ENCODE measurements around the gene FGFR4. TPM values are rescaled to one million over a fixed set of nuclear protein-coding genes. Genes with fewer than 3 reads are reported as not detected.

The FGFR4 gene
- total and polyA plus RNA-seq, 3 donors from 2014 or later: 7.8 to 10.3 (median 9.7) TPM

DNA sequence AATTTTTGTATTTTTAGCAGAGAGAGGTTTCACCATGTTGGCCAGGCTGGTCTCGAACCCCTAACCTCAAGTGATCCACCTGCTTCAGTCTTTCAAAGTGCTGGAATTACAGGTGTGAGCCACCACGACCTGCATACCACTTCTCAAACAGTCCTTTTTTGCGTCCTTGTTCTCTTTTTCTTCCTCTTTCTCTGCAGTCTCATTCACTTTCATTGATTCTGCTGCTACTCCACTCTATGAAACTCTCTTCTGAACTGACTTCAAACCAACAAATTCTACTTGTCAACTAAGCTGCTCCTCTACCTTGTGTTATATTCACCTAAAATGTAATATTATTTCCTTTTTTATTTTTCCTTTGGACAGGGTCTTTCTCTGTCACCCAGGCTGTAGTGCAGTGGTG lies 54.8 kb downstream of the FGFR4 start:
- H3K27ac ChIP-seq: no peak overlapping the region
- DNase-seq: no peak
- TF ChIP-seq CTCF (IDR thresholded peaks at IDR 0.05): no peak
- no peak for TF ChIP-seq POLR2A (IDR thresholded peaks at IDR 0.05)
- H3K9me3 ChIP-seq: no peaks in the 10 kb centered on the region
- H3K4me3 ChIP-seq: no peak overlapping the region
- H3K27me3 ChIP-seq: no peaks in the 10 kb centered on the region
- intact Hi-C loops (cut with DNase I; ENCODE audit: low total_unique reads): no loop called here
- H3K4me1 ChIP-seq: peaks cover 4% of the 10 kb centered on the region
- H3K36me3 ChIP-seq (ENCODE audit: low read depth, missing control alignments): no peaks in the 10 kb centered on the region
- 68 to 89% methylated on average over 3 of the region's 3 CpGs for WGBS, 2 donors

DNA sequence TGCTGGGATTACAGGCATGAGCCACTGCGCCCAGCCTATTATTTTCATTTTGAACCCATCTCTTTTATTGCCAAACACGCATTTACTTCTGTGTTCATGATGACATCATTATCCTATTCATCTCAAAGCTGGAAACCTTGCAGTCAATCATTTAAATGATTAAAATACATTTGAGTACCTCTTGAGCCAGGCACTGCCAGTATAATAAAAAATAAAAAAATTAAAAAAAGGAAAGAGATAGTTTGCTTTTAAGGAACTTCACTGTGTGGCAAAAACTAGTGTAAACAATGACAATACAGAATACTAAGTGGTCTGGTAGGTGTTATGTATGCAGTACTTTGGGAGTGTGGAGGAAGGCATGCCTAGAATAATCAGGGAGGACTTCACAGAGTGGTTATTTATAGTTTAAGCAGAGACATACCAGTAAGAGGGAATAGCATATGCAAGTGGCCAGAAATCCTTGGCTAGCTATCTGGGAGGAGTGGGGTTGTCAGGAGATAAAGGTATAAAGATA lies 55.4 kb downstream of the FGFR4 start:
- TF ChIP-seq POLR2A (IDR thresholded peaks at IDR 0.05) (no peak), CTCF (IDR thresholded peaks at IDR 0.05) (no peak)
- intact Hi-C loops (cut with DNase I; ENCODE audit: low total_unique reads): no loop called here
- no peak overlapping the region for H3K4me3 ChIP-seq

GRCh38 chr5:177142778-177143177 lies 56.1 kb downstream of the FGFR4 start:
- Histone ChIP-seq H3K4me1 (peaks cover 4% of the 10 kb centered on the region), H3K4me3 (no peak overlapping the region), H3K9me3 (no peaks in the 10 kb centered on the region), H3K27me3 (no peaks in the 10 kb centered on the region), H3K36me3 (ENCODE audit: low read depth, missing control alignments) (no peaks in the 10 kb centered on the region), H3K27ac (no peak overlapping the region)
- DNase-seq: no peak
- intact Hi-C loops (cut with DNase I; ENCODE audit: low total_unique reads): no loop called here
- TF ChIP-seq CTCF (IDR thresholded peaks at IDR 0.05) (no peak), POLR2A (IDR thresholded peaks at IDR 0.05) (no peak)
- WGBS, 2 donors: 98 to 100% methylated on average over 1 of the region's 1 CpG

More for the DNA sequence above, 55.4 kb downstream of the FGFR4 start:
- 89 to 95% methylated on average over 2 of the region's 2 CpGs for WGBS, 2 donors
- H3K36me3 ChIP-seq (ENCODE audit: low read depth, missing control alignments): no peaks in the 10 kb centered on the region
- H3K4me1 ChIP-seq: peaks cover 4% of the 10 kb centered on the region
- DNase-seq: no peak
- no peaks in the 10 kb centered on the region for H3K9me3 ChIP-seq
- H3K27me3 ChIP-seq: no peaks in the 10 kb centered on the region
- no peak overlapping the region for H3K27ac ChIP-seq

DNA sequence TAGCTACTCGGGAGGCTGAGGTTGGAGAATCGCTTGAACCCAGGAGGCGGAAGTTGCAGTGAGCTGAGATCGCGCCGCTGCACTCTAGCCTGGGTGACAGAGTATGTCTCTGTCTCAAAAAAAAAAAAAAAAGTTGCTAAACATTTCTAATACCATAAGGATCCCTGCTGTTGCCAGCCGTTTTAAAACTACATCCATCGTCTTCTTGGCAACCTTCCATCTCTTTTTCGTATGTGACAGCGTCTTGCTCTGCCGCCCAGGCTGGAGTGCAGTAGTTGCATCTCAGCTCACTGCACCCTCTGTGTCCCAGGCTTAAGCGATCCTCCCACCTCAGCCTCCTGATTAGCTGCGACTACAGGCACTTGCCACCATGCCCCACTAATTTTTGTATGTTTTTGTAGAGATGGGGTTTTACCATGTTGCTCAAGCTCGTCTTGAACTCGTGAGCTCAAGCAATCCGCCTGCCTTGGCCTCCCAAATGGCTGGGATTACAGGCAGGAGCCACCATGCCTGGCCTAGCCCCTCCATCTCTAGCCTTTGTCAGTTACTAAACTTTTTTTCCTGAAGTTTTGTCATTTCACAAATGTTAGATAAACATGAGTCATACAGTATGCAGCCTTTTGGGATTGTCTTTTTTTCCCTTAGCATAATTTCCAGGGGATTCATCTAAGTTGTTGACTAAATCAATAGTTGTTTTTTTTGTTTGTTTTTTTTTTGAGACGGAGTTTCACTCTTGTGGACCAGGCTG lies 60.4 kb downstream of the FGFR4 start:
- intact Hi-C loops (cut with DNase I; ENCODE audit: low total_unique reads): no loop called here
- 91 to 92% methylated on average over 17 of the region's 17 CpGs for WGBS, 2 donors
- Histone ChIP-seq H3K27ac (no peak overlapping the region), H3K9me3 (no peaks in the 10 kb centered on the region), H3K27me3 (no peaks in the 10 kb centered on the region), H3K36me3 (ENCODE audit: low read depth, missing control alignments) (no peaks in the 10 kb centered on the region), H3K4me1 (peaks cover 3% of the 10 kb centered on the region), H3K4me3 (no peak overlapping the region)
- TF ChIP-seq CTCF (IDR thresholded peaks at IDR 0.05) (no peak), POLR2A (IDR thresholded peaks at IDR 0.05) (no peak)
- DNase-seq: no peak

Other genes starting within 250 kb of the FGFR4 start
- gene HK3, start 187.6 kb upstream of the FGFR4 start, total RNA-seq: 1 to 10 TPM; 6.3 to 6.4 TPM
- 10.9 TPM for gene HK3, start 187.6 kb upstream of the FGFR4 start, polyA plus RNA-seq (ENCODE audit: insufficient read depth, low read depth, low replicate concordance)
- gene UIMC1, start 80.1 kb upstream of the FGFR4 start, total RNA-seq: 10 to 100 TPM; 78.3 to 89.9 TPM
- 141 TPM for gene UIMC1, start 80.1 kb upstream of the FGFR4 start, polyA plus RNA-seq (ENCODE audit: insufficient read depth, low read depth, low replicate concordance)
- gene ZNF346, start 64.2 kb upstream of the FGFR4 start, total RNA-seq: 10 to 100 TPM; 31.1 to 31.7 TPM
- gene ZNF346, start 64.2 kb upstream of the FGFR4 start, polyA plus RNA-seq (ENCODE audit: insufficient read depth, low read depth, low replicate concordance): 19.2 TPM
- gene NSD1, start 46.9 kb downstream of the FGFR4 start, total RNA-seq: 10 to 100 TPM; 71.2 to 86.6 TPM
- gene NSD1, start 46.9 kb downstream of the FGFR4 start, polyA plus RNA-seq (ENCODE audit: insufficient read depth, low read depth, low replicate concordance): 66.0 TPM
- 10 to 100 TPM; 25.5 to 29.4 TPM for gene RAB24, start 216.8 kb downstream of the FGFR4 start, total RNA-seq
- gene RAB24, start 216.8 kb downstream of the FGFR4 start, polyA plus RNA-seq (ENCODE audit: insufficient read depth, low read depth, low replicate concordance): 19.2 TPM
- gene PRELID1, start 216.9 kb downstream of the FGFR4 start, total RNA-seq: 10 to 100 TPM; 65.7 to 83.4 TPM
- 78.3 TPM for gene PRELID1, start 216.9 kb downstream of the FGFR4 start, polyA plus RNA-seq (ENCODE audit: insufficient read depth, low read depth, low replicate concordance)
- gene MXD3, start 225.0 kb downstream of the FGFR4 start, total RNA-seq: 10 to 100 TPM; 12.5 to 12.9 TPM
- 7.7 TPM for gene MXD3, start 225.0 kb downstream of the FGFR4 start, polyA plus RNA-seq (ENCODE audit: insufficient read depth, low read depth, low replicate concordance)

All from testis (tissue), 3 donors.